NCI-H2196 treated with DMSO at 0.1 percent for 48 hours (cell line): ENCODE results near the gene LYRM1.

Experiments
- DNase-seq: peaks from one replicate; lab custom pipeline; 2025; ENCODE audit not compliant: unreplicated experiment; lab: John Stamatoyannopoulos, UW

The LYRM1 gene

GRCh38 chr16:20871941-20872815 lies 28.4 kb upstream of the LYRM1 start:
- DNase-seq = no peak

DNA sequence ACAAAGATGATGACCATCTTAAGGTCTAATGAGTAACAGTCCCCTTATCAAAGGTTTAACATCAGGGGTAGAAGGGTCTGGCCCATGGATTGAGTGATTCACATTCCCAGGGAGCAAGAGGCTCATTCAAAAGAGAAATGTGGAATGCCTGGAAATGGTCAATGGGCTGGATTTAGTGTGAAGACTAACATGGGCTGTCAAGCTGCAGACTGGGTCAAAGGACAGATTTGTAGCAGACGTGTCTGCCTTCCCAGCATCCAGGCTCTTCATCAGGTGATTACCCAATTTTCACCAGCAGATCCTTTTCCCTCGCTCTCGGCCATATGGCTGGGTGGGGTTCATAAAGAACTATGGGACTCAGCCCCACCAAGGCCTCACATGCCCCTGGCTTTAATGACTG lies 27.2 kb upstream of the LYRM1 start:
- DNase-seq = no peak

- DNase-seq = no peak
Measured at GRCh38 chr16:20874088-20874581, 26.4 kb upstream of the LYRM1 start.

- no peak for DNase-seq
Measured at GRCh38 chr16:20875355-20875650, 25.3 kb upstream of the LYRM1 start.

- no peak for DNase-seq
Measured at GRCh38 chr16:20878682-20879147, 21.9 kb upstream of the LYRM1 start.

DNA sequence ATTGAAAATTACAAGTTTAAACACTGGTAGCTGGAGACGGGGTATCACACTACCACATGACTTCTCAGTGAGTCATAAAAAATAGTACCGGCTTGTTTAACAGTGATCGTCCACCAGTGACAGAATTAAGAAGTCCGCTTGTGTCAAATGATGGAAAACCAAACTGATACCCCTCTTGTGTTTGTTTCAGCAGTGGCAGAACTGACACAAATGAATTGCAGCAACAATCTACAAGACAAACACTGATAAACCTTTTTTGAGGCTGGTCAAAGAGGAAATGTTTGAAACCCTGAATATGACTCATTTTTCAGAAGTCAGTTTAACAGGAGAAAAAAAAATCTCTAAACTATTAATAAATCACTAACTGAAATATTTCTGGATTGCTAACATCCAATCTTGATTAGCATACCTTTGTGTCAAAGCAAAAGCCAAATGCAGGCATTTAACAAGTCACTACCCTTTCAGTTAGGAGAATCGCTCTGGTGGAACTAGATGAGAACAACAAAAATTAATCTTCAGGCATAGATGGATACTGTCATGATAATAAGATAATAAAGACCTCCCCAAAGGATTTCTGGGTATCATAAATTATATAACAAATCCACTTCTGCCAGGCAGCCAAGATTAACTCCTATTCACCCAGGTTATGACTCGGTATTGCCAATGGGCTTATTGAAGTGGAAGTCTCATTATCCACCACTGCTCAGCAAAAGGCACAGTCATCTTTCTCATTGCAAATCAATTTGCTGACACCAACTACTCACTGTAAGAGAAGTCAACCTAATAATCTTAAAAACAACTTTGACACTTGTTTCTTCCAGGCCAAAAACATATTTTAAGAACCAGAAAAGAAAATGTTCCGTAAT lies 21.2 kb upstream of the LYRM1 start:
- DNase-seq = no peak

- no peak for DNase-seq
Measured at GRCh38 chr16:20880867-20881502, 19.6 kb upstream of the LYRM1 start.

GRCh38 chr16:20881503-20881878 lies 19.1 kb upstream of the LYRM1 start:
- no peak for DNase-seq

- no peak for DNase-seq
Measured at GRCh38 chr16:20883554-20884239, 16.9 kb upstream of the LYRM1 start.

DNA sequence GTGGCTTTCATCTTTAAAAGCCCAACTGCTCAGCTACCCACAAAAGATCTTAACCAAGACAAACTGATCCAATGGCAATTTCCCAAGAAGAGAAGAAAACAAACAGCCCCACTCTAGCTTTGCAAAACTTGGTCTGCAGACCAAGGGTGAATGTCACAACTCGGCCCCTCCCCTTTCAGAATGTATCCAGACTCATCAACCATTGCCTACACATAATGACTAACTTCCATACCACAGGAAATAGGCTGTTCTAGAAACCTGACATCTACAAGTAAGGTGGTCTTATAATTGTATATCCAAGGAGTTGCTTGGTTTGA lies 16.4 kb upstream of the LYRM1 start:
- no peak for DNase-seq

GRCh38 chr16:20886320-20886719 lies 14.3 kb upstream of the LYRM1 start:
- no peak for DNase-seq

GRCh38 chr16:20887207-20887606 lies 13.4 kb upstream of the LYRM1 start:
- DNase-seq = no peak

DNA sequence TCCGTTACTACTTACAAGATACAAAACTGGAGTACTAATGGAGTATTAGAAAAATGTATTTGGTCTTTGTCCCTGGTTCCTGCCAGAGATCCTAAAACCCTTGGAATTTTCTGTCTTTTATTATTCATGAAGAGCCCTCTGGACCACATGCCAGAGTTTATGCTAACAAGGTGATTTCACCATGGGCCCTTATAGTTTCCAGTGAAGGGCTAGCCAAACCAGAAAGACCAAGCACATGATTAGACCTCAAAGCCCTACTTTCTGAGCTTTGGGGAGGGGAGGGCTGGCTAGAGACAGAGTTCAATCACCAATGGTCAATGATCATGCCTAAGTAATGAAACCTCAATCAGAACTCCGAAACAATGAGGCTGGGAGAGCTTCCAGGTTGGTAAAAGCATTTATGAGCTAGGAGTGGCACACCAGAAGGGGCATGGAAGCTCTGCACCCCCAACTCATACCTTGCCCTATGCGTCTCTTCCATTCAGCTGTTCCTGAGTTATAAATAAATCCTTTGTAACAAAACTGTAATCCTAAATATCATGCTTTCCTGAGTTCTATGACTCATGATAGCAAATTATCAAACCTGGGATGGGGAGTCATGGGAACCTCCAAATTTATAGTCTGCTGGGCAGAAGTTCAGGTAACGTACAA lies 10.8 kb upstream of the LYRM1 start:
- DNase-seq = no peak

GRCh38 chr16:20894388-20894787 lies 6.2 kb upstream of the LYRM1 start:
- DNase-seq = no peak

- DNase-seq = no peak
Measured at GRCh38 chr16:20897253-20897897, 3.2 kb upstream of the LYRM1 start.

GRCh38 chr16:20897922-20898321 lies 2.6 kb upstream of the LYRM1 start:
- DNase-seq = no peak

GRCh38 chr16:20899071-20899470 lies 1.5 kb upstream of the LYRM1 start:
- DNase-seq = no peak

- no peak for DNase-seq
Measured at GRCh38 chr16:20899477-20900298, 883 bp upstream of the LYRM1 start.

DNA sequence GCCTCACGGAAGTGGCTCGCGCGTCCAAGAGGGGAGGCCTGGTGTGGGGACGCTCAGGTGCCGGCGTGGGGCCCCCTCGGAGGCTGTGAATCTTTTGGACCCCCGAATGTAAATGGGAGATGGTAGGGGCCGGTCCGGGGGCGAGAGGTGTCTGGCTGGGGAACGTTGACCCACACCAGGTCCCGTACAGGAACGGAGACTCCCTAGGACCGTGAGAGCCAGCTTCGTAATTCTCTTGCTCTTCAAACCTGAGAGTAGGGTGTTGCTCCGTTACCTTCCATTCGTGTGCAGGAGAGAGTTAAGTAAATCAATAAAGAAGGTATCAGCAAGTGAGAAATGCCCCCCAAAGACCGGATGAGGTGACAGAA lies 481 bp downstream of the LYRM1 start:
- DNase-seq = no peak
